ENCODE results near the gene CALML5.

CALML5 gene

GRCh38 chr10:5460468-5461202 is 38.7 kb downstream of the CALML5 start:
- no peak for DNase-seq

GRCh38 chr10:5458949-5459747 is 40.2 kb downstream of the CALML5 start:
- DNase-seq, result no peak

GRCh38 chr10:5458425-5458824 is 40.9 kb downstream of the CALML5 start:
- no peak for DNase-seq

GRCh38 chr10:5457741-5458140 is 41.6 kb downstream of the CALML5 start:
- DNase-seq, result peak in 3 of 6 experiments; percentile 67 to 74 (median 72)

GRCh38 chr10:5456563-5456962 is 42.8 kb downstream of the CALML5 start:
- no peak for DNase-seq

GRCh38 chr10:5453749-5454489 is 45.5 kb downstream of the CALML5 start:
- no peak for DNase-seq

- DNase-seq, result no peak
These were observed 48.6 kb downstream of the CALML5 start for GRCh38 chr10:5450605-5451384.

- DNase-seq, result no peak
These were observed 49.5 kb downstream of the CALML5 start for GRCh38 chr10:5449823-5450222.

GRCh38 chr10:5449227-5449626 is 50.1 kb downstream of the CALML5 start:
- no peak for DNase-seq
